GM18867 (cell line): Measurements from ENCODE around the gene ZNF619.
"Not testable (repeated sequence)": the region's sequence is repeated elsewhere in the genome, so short reads cannot be mapped to it uniquely, and the experiment has no call there.

Experiments
- ATAC-seq: cut with Tn5 transposase; IDR thresholded peaks from one replicate; pipeline ENCODE4 v1.9.1; 2021; ENCODE audit warnings: mild to moderate bottlenecking, moderate library complexity; ENCODE audit not compliant: unreplicated experiment

Gene ZNF619

GRCh38 chr3:40476478-40477470 is at the start of gene ZNF619:
Gene ZNF619, plus strand, starts transcription at chr3:40477122. Its CDS starts 858 bp downstream, at chr3:40477980.
- ATAC-seq: peak; percentile 89

GRCh38 chr3:40432793-40433192 is 44.1 kb upstream of the ZNF619 start:
- ATAC-seq: no peak

- ATAC-seq: no peak
Observed at GRCh38 chr3:40437889-40438288, 39.0 kb upstream of the ZNF619 start.

GRCh38 chr3:40445062-40445461 is 31.9 kb upstream of the ZNF619 start:
- no peak for ATAC-seq

GRCh38 chr3:40445880-40446279 is 31.0 kb upstream of the ZNF619 start:
- no peak for ATAC-seq

- no peak for ATAC-seq
Observed at GRCh38 chr3:40450438-40450837, 26.5 kb upstream of the ZNF619 start.

- ATAC-seq: no peak
Observed at GRCh38 chr3:40451551-40451950, 25.4 kb upstream of the ZNF619 start.

GRCh38 chr3:40452057-40452456 is 24.9 kb upstream of the ZNF619 start:
- no peak for ATAC-seq

- ATAC-seq: no peak
Observed at GRCh38 chr3:40452562-40452875, 24.4 kb upstream of the ZNF619 start.

GRCh38 chr3:40452876-40453730 is 23.8 kb upstream of the ZNF619 start:
- ATAC-seq: peak; percentile 93

GRCh38 chr3:40453933-40454332 is 23.0 kb upstream of the ZNF619 start:
- no peak for ATAC-seq

- no peak for ATAC-seq
Observed at GRCh38 chr3:40455328-40455727, 21.6 kb upstream of the ZNF619 start.

- no peak for ATAC-seq
Observed at GRCh38 chr3:40456279-40456939, 20.5 kb upstream of the ZNF619 start.

GRCh38 chr3:40456940-40457823 is 19.7 kb upstream of the ZNF619 start, which contains the start of gene RPL14:
Gene RPL14, plus strand, starts transcription at chr3:40457339. Its CDS starts 133 bp downstream, at chr3:40457472.
- ATAC-seq: peak; percentile 70

GRCh38 chr3:40458473-40458872 is 18.4 kb upstream of the ZNF619 start:
- no peak for ATAC-seq

- not testable (repeated sequence) for ATAC-seq
Observed at GRCh38 chr3:40460481-40460880, 16.4 kb upstream of the ZNF619 start.

- no peak for ATAC-seq
Observed at GRCh38 chr3:40461161-40461560, 15.8 kb upstream of the ZNF619 start.

GRCh38 chr3:40462838-40463237 is 14.1 kb upstream of the ZNF619 start:
- not testable (repeated sequence) for ATAC-seq

GRCh38 chr3:40463579-40463978 is 13.3 kb upstream of the ZNF619 start:
- ATAC-seq: no peak
